ENCODE data around the gene PROM1. TPM values are rescaled to one million over a fixed set of nuclear protein-coding genes. Genes with fewer than 3 reads are reported as not detected.

PROM1 gene
- total and polyA plus RNA-seq, 2 donors from 2014 or later = 28.8 to 276 TPM

- intact Hi-C loops (cut with DNase I) = no loop called here
- no peak for TF ChIP-seq CTCF (IDR thresholded peaks at IDR 0.05; ENCODE audit: borderline replicate concordance, extremely low read depth, insufficient read depth)
- Histone ChIP-seq H3K4me3 (ENCODE audit: low read length in 3 of 3) (no peak overlapping the region), H3K27ac (ENCODE audit: low read depth in 2 of 2, low read length in 2 of 2) (no peak overlapping the region), H3K9ac (ENCODE audit: low read length in 3 of 3) (no peak overlapping the region), H3K9me3 (ENCODE audit: control insufficient read depth in 2 of 3, insufficient read depth in 1 of 3, low read length in 3 of 3) (no peaks in the 10 kb centered on the region), H3K36me3 (ENCODE audit: control insufficient read depth in 2 of 3, insufficient read depth in 3 of 3, low read length in 3 of 3) (no peaks in the 10 kb centered on the region), H3K27me3 (ENCODE audit: control insufficient read depth, insufficient read depth, low read length) (no peaks in the 10 kb centered on the region), H3K4me1 (ENCODE audit: control insufficient read depth in 2 of 3, insufficient read depth in 2 of 3, low read depth in 1 of 3, low read length in 3 of 3) (peaks cover 0 to under 1% (median 0%) of the 10 kb centered on the region in 3 donors)
- no peak for FAIRE-seq
- DNase-seq = no peak
Observed at GRCh38 chr4:16048619-16049419, 35.0 kb downstream of the PROM1 start.

GRCh38 chr4:16045687-16046086 lies 38.1 kb downstream of the PROM1 start:
- Histone ChIP-seq H3K36me3 (ENCODE audit: control insufficient read depth in 2 of 3, insufficient read depth in 3 of 3, low read length in 3 of 3) (no peaks in the 10 kb centered on the region), H3K27me3 (ENCODE audit: control insufficient read depth, insufficient read depth, low read length) (no peaks in the 10 kb centered on the region), H3K9me3 (ENCODE audit: control insufficient read depth in 2 of 3, insufficient read depth in 1 of 3, low read length in 3 of 3) (no peaks in the 10 kb centered on the region), H3K4me3 (ENCODE audit: low read length in 3 of 3) (no peak overlapping the region), H3K4me1 (ENCODE audit: control insufficient read depth in 2 of 3, insufficient read depth in 2 of 3, low read depth in 1 of 3, low read length in 3 of 3) (peaks cover 0 to 4% (median 0%) of the 10 kb centered on the region in 3 donors), H3K9ac (ENCODE audit: low read length in 3 of 3) (no peak overlapping the region), H3K27ac (ENCODE audit: low read depth in 2 of 2, low read length in 2 of 2) (no peak overlapping the region)
- no peak for TF ChIP-seq CTCF (IDR thresholded peaks at IDR 0.05; ENCODE audit: borderline replicate concordance, extremely low read depth, insufficient read depth)
- FAIRE-seq = no peak
- intact Hi-C loops (cut with DNase I) = no loop called here
- no peak for DNase-seq

- FAIRE-seq = no peak
- Histone ChIP-seq H3K9me3 (ENCODE audit: control insufficient read depth in 2 of 3, insufficient read depth in 1 of 3, low read length in 3 of 3) (no peaks in the 10 kb centered on the region), H3K9ac (ENCODE audit: low read length in 3 of 3) (no peak overlapping the region), H3K36me3 (ENCODE audit: control insufficient read depth in 2 of 3, insufficient read depth in 3 of 3, low read length in 3 of 3) (no peaks in the 10 kb centered on the region), H3K4me1 (ENCODE audit: control insufficient read depth in 2 of 3, insufficient read depth in 2 of 3, low read depth in 1 of 3, low read length in 3 of 3) (peaks cover 0 to 4% (median 0%) of the 10 kb centered on the region in 3 donors), H3K27me3 (ENCODE audit: control insufficient read depth, insufficient read depth, low read length) (no peaks in the 10 kb centered on the region), H3K27ac (ENCODE audit: low read depth in 2 of 2, low read length in 2 of 2) (no peak overlapping the region), H3K4me3 (ENCODE audit: low read length in 3 of 3) (no peak overlapping the region)
- DNase-seq = peak in 3 of 5 donors; percentile 33 to 57 (median 41)
- TF ChIP-seq CTCF (IDR thresholded peaks at IDR 0.05; ENCODE audit: borderline replicate concordance, extremely low read depth, insufficient read depth) = no peak
- intact Hi-C loops (cut with DNase I) = no loop called here
Observed at GRCh38 chr4:16043642-16044498, 40.0 kb downstream of the PROM1 start.

Data from kidney (tissue), 14 donors.